Fibroblast of skin of left quadriceps (primary cell): ENCODE measurements around the gene GNPAT.
A peak's percentile ranks its signal among the peaks of the same experiment; 100 is the strongest.
"Not testable (repeated sequence)": the region's sequence is repeated elsewhere in the genome, so short reads cannot be mapped to it uniquely, and the experiment has no call there.

Experiments
- DNase-seq, 2 experiments: peaks; one replicate each; pipeline ENCODE4 v3.0.0-alpha.2; 2013; ENCODE audit warnings: low read depth in 2 of 2

GNPAT gene

GRCh38 chr1:231240883-231241735 lies at the start of gene GNPAT:
Gene GNPAT (plus strand): TSS chr1:231241212. CDS start chr1:231241379, 167 bp downstream.
- peak; percentile 56 to 64 for DNase-seq

- no peak for DNase-seq
Observed at GRCh38 chr1:231192620-231193163, 48.3 kb upstream of the GNPAT start.

- DNase-seq: no peak
Observed at GRCh38 chr1:231193710-231194340, 47.2 kb upstream of the GNPAT start.

- no peak for DNase-seq
Observed at GRCh38 chr1:231194476-231194842, 46.6 kb upstream of the GNPAT start.

GRCh38 chr1:231194843-231195516 lies 46.0 kb upstream of the GNPAT start:
- no peak for DNase-seq

GRCh38 chr1:231196307-231196706 lies 44.7 kb upstream of the GNPAT start:
- DNase-seq: no peak

GRCh38 chr1:231196728-231197127 lies 44.3 kb upstream of the GNPAT start:
- DNase-seq: no peak

GRCh38 chr1:231199868-231200267 lies 41.1 kb upstream of the GNPAT start:
- no peak for DNase-seq

- no peak for DNase-seq
Observed at GRCh38 chr1:231200388-231201031, 40.5 kb upstream of the GNPAT start.

- DNase-seq: no peak
Observed at GRCh38 chr1:231201375-231201978, 39.5 kb upstream of the GNPAT start.

GRCh38 chr1:231201979-231202633 lies 38.9 kb upstream of the GNPAT start:
- no peak for DNase-seq

- no peak for DNase-seq
Observed at GRCh38 chr1:231203259-231204057, 37.6 kb upstream of the GNPAT start.

- no peak for DNase-seq
Observed at GRCh38 chr1:231206856-231207255, 34.2 kb upstream of the GNPAT start.

- DNase-seq: no peak
Observed at GRCh38 chr1:231207437-231207836, 33.6 kb upstream of the GNPAT start.

- DNase-seq: no peak
Observed at GRCh38 chr1:231208980-231209379, 32.0 kb upstream of the GNPAT start.

- DNase-seq: no peak
Observed at GRCh38 chr1:231209531-231209930, 31.5 kb upstream of the GNPAT start.

GRCh38 chr1:231210126-231210525 lies 30.9 kb upstream of the GNPAT start:
- no peak for DNase-seq

- DNase-seq: peak; percentile 11 to 37
Observed at GRCh38 chr1:231211005-231211857, 29.8 kb upstream of the GNPAT start.

GRCh38 chr1:231212301-231212700 lies 28.7 kb upstream of the GNPAT start:
- DNase-seq: not testable (repeated sequence)
